GM12891 (cell line): ENCODE measurements around the gene CLSTN3.

ENCODE experiments used
- POLR2A ChIP-seq: IDR thresholded peaks from 2 replicates; pipeline ENCODE4 v1.6.1; 2011; ENCODE audit warnings: low read depth, low read length, control low read depth
- TAF1 ChIP-seq: IDR thresholded peaks from 2 replicates; pipeline ENCODE4 v1.6.1; 2011; ENCODE audit warnings: low read depth, low read length, control low read depth

GRCh38 chr12:7190268-7191055 is 60.3 kb downstream of the CLSTN3 start:
- TF ChIP-seq POLR2A: no peak
- TF ChIP-seq TAF1: no peak
